Activated CD8-positive, alpha-beta memory T cell treated with anti-CD3 and anti-CD28 coated beads, Interleukin-2, amount 50 U/mL, for 1 hour (primary cell): ENCODE data around the gene RER1.

Experiments used
- DNase-seq: peaks from one replicate; pipeline ENCODE4 v3.0.0-alpha.2; 2020; ENCODE audit errors: extremely low read depth

Gene RER1

DNA sequence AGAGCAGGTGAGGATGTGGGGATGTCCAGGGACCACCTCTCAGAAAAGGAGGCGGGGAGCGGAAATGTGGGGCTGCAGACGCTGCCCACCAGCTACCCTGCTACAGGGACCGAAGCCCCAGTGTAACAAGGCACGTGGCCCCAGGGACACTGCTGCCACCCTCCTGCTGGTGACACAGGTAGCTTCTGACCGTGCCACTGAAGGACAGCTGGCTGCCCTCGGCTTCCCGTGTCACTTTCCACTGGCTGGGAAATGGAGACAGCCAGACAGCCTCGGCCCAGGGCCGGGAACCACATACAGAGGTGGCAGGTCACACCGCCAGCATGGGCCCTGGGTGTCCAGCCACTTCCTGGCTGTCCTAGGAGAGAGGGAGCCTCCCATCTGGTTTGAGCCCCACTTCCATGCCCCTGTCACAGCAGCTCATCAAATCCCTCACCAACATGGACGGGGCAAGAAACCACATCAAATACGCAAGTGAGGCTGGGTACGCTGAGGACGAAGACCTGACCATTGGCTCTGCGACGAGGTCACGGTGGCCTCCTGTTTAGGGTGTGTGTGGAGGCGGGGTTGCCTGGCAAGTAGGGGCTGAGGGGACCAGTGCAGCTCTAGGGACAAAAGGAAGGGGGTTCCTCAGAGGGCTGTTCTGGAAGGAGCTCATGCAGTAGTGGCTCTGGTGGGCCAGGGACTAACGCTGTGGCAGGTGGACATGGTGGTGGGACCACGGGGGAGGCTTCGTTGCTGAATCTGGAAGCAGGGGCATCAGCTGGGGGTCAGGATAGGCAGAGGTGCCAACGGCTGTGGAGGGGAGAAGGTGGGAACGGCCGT lies 15.7 kb downstream of the RER1 start:
- no peak for DNase-seq

DNA sequence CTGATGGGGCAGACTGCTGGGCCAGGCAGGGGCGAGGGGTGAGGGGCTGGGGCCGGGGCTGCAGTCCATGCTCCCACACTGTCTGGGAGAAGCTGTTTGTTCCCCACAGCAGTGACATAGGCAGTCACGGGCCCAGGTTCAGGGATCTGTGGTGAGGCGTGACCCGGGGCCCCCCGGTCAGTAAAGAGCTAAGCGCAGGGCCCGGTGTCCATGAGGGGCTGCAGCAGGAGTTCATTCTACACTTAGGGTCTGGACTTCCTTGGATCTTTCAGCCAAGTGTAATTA lies 16.3 kb downstream of the RER1 start:
- DNase-seq, result no peak

DNA sequence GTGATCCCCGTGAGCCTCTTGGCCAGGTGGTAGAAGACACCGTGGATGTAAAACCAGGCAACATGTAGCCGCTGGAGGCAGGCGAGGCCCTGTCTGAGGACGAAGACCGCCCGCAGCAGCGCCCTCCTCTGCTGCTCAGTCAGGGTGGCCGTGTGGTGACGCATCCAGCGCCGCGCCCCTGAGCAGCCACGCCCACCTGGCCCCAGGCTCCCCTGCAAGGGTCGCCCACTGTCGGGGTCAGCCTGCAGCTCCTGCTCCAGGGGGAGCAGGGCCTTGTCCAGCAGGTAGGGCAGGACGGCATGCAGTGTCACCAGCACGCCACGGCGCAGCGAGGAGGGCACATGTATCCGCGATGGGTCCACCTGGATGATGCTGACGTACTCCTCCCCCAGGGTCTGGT lies 16.8 kb downstream of the RER1 start:
- DNase-seq, result no peak

DNA sequence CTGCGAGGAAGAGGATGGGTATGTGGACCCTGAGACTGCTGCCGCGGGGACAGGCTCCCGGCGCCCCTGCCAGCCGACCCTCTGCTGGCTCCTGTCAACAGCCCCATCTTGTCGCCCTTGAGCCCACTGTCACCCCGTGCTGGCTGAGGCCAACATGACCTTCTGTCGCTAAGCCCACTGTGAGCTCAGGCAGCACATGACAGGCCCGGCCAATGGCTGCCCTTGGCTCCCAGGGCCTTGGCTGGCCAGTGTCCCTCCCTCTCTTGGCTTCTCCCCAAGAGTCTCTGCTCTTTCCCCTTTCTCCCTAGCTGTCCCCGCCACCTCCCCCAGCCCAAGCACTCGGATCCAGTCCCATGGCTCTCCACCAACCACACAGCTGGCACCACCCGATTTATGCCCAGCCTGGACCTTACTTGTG lies 17.2 kb downstream of the RER1 start:
- no peak for DNase-seq

DNA sequence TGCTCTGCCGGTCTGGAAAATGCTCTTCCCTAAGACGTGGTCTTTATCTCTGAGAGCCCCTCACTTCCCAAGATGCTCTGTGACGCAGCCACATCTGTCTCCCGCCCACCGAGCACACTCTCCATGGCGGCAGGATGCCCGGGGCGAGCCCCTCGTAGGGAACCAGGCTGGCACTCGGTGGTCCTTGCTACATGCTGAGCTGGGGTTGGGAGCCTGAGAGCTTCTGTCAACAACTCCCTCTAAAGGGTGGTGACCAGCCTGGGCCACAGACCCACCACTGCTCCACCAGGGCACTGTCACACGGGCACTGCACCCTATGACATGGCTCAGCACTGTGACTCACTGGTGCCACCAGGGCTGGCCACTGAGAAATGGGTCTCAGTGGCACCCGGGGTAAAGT lies 18.1 kb downstream of the RER1 start:
- DNase-seq, result no peak

DNA sequence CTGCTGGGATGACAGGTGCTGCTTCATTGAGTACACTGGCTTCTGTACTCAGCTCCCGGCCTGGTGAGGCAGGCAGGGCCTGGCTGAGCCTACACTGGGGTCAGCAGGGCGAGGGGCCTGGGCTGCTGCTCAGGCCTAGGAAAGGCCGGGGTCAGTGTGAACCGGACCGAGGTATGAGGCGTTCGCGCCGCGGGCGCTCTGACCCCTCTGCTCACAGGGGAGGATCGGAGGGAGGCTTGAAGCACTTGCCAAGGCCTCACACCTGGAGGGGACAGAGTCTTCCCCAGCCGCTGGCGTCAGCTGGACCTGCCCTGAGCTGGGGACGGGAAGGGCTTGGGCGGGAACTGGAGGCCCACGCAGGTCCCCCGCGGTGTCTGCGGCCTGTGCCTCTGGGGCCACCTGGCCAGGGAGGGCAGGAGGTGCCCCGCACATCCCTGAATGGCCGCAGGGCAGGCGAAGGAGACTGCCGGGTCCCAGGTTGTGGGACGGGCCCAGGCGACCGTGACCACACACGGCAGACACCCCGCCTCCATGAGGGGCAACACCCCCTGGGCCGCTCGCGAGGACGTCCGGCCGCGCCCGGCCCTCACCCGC lies 20.3 kb downstream of the RER1 start:
- DNase-seq, result no peak

DNA sequence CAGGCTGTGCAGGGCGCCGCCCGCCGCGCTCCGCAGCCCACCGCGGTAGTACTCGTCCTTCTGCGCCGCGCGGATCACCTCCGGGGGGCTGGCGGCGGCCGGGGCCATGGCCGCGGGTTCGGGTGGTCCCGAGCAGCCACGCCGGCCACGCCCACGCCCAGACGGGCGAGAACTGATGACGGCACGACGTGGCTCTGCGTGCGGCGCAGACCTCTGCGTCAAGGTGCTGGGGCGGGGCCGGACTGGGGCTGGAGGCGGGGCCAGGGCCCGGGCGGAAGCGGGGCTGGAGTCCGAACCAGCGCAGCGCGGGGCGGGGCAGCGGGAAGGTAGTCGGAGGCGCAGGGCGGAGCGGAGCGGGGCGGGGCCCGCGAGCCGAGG lies 20.7 kb downstream of the RER1 start, which contains the start of gene PEX10:
PEX10 (minus strand) TSS at position 170 of the 378 bp plus-strand sequence; CDS start at position 108, 62 bp downstream.
- DNase-seq, result peak; percentile 87

DNA sequence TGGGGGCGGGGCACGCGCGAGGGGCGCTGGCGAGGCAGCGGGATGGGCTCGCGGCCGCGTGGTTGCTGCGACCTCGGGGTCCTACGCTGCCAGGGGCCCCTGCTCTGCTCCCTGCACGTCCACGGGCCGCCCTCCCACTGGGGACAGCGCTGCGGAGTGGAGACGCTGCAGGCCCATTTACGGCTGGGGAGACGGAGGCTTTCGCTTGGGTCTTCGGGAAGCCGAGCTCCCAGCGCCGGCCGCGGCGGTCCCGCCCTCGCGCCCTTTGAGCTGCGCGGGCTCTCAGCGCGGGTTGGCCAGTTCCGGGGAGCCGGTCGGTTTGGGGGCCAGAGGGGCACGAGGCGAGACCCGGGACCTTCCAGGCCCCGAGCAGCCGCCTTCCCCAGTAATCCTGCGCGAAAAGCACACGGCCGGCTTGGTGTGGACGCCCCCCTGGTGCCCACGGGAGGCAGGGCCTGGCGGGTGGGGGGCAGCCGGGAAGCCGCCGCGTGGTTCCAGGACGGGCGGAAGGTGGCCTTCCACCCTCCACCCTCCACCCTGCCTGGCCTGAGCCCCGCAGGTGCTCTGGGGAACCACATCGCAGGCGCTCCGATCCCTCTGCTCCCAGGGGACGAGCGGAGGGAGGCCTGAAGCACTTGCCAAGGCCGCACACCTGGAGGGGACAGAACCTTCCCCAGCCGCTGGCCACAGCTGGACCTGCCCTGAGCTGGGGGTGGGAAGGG lies 21.3 kb downstream of the RER1 start:
- no peak for DNase-seq

DNA sequence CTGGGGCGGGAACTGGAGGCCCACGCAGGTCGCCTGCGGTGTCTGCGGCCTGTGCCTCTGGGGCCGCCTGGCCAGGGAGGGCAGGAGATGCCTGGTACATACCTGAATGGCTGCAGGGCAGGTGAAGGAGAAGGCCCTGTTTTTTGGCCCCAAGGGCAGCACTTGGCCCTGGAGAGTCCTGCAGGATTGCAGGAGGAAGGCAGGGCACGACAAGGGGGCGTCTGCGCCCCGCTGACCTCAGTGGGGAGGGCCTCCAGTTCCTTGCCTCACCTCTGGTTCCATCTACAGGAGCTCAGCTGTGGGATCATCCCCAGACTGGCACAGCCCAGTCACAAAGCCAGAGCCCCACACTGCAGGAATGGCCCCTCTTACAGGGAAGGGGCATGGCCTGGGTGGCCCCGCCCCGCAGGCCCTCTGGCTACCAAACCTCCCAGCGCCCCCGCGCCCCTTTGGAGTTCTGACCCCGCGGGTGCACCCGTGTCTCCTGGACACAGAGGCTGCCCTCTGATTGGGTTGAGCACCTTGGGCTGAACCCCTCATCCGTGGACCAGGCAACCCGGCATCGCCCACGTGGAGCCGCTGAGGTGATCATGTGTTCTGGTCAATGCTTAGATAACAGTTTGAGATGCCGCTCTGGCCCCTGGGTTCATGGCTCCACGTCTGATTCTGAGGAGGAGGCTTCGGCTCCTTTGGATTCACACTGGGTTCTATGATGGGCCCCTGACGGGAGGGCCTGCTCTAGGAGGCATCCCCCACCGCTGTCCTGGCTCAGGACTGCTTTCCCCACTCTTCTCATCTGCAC lies 22.1 kb downstream of the RER1 start:
- no peak for DNase-seq

DNA sequence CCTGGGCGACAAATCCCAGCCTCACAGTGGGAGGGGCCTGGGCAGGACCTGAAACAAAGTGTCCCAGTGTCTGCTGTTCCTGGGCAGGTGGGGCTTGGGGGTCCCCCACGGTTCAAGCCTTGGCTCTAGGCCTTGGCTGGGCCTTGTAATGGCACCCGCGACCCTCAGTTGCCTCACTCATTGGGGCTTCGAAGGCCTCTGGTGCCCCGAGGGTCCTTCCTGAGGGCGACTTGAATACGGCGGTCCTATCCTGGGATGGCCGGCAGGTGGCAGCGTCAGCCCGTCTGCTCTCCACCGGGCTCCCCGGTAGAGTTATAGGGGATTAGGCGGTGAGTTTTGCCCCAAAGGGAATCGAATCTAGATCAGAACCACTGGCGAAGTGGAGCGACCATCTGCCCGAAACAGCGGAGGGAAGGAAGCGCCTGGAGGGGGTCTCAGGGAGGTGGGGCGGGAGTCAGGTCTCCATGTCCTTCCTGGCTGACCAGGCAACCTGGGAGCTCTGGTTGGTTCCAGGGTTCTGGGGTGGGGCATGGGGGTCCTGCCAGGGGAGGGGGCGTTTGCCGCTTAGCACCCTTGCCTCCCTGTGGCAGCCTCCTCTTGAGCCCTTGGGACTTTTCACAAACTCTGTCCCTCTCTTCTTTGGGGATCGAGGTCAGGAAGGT lies 22.8 kb downstream of the RER1 start:
- no peak for DNase-seq

DNA sequence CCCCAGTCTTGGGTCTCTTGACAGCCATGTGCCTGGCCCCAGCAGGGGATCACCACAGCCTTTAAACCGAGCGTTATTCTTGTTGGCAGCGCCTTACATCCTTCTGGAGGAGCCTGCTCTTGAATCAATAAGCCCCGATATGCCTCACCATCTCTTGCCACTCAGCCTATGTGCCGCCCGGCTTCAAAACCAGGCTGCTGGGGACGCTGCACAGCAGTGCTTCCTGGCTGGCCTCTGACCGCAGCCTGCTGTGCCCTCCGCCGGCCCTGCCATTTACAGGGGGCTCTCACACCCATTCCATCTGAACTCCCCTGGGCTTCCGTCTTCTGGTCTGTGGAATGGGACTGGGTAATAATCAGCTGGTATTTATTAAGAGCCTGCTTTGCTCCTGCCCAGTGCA lies 23.7 kb downstream of the RER1 start:
- DNase-seq, result no peak

DNA sequence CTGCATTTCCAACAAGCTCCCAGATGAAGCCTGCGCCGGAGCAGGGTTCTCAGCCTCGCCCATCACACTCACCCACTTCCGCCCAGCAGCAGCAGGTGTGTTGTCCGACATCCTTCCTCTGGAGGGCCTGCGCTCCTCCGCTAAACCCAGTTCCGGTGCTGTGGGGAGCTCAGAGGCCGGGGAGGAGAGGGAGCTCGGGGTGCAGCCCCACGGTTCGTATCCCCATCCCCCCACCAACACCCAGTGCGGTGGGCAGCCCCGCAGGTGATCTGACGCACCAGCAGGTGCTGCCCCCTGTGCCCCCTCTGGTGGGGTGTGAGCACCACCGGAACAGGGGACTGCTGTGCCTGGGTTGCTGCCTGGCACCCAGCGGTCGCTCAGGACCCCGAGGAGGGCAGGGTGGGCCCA lies 24.2 kb downstream of the RER1 start:
- DNase-seq, result no peak

DNA sequence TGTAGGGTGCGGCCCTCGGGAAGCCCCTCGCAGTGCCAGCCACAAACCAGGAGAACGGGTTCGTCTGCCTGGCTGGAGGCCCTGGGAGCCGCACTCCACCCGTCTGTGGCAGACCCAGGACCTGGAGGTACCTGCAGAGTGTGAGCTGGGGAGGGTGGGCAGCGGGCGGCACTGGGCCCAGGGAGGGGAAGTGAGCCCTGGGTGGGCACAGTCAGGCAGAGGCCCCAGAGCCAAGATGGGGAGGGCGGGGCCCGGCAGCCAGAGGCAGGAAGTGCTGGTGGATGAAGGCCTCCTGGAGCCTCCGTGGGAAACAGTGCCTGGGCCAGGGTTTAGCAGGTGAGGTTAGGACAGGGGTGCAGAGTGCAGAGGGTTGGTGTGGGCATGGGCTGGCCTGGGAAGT lies 24.8 kb downstream of the RER1 start:
- no peak for DNase-seq

DNA sequence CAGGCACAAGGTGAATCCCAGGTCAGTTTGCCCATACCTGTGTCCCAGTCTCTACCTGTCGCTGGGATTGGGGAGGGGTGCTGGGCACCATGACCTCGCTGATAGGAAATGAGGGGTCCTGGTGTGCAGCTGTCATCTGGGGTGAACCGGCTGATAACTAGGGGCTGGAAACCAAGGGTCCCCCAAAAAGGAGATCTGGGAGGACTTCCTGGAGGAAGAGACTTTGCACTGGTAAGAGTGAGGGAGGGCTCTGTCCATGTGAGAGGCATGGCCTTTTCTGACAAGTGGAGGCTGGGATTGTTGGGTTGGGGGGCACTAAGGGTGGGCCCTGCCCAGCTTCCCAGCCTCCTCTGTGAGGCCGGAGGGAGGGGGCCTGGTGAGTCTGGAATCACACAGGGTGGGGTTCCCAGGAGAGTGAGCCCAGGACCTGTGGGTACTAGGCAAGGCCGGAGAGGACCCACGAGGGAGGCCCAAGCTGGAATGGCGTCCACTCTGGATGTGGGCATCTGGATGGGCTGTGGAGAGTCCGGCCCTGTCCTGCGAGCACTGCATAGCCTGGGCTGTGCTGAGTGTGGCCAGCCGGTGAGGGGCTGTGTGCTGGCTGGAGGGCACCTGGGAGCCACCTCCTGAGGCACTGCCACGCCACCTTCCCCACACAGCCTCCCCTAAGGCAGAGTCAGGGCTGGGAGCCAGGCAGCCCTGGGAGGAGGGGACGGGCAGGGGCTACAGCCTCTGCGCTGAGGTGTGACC lies 25.6 kb downstream of the RER1 start:
- no peak for DNase-seq

DNA sequence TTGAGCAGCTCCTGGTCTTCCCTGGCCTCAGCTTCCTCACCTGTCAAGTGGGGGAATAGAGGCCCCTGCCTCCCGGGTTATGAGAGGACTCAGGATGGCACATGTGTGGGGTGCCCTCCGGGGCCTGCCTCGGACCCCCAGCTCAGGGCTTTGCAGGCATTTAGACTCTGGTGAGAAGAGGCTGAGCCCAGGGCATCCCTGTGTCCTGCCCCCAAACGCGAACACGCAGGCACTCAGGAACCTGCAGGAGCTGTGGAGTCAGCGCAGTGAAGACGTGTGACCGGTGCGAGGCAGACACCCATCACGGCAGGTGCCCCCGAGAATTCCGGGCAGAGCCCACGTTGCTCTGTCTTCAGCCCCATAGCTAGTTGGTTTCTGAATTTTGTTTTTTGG lies 26.2 kb downstream of the RER1 start:
- DNase-seq, result no peak

DNA sequence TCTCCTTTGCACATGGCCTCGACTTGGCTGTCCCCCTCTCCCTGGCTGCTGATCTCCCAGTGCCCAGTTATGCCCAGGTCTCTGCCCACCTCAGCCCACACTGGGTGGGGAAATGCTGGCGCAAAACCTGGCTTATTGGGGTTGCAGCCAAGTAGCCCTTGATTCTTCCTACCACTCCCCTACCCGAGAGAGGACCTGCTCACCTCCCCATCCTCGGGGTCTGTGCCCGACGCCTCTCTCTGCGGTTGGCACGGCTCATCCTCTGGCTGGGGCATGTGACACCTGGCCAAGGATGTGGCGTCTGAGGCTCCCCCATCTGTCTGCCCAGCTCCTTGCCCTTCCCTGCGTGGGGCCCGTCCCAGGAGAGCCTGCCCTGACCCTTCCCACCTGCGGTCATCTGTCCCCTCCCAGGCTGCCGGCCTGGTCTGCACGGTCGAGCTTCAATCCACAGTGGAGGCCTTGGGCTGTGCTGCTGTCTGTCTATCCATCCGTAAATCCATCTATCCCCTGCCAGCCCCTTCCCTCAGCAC lies 27.2 kb downstream of the RER1 start:
- no peak for DNase-seq

DNA sequence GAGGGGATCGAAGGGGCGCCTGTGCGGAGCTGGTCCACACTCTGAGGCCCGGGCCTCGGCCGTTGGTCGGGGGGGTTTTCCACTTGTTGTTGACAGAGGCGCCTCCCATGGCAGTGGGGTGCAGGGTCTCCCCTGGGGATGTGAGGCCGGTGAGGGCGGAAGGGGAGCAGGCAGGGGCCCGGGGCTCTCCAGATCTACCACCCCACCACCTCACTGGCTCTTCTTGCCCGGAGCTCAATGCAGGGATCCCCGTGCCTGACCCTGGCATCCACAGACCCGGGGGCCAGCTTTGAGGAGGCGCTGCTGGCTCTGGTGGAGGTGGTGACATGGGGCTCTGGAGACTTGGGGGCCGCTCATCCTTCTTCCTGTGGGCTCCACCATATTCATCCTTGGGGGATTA lies 27.8 kb downstream of the RER1 start:
- no peak for DNase-seq

DNA sequence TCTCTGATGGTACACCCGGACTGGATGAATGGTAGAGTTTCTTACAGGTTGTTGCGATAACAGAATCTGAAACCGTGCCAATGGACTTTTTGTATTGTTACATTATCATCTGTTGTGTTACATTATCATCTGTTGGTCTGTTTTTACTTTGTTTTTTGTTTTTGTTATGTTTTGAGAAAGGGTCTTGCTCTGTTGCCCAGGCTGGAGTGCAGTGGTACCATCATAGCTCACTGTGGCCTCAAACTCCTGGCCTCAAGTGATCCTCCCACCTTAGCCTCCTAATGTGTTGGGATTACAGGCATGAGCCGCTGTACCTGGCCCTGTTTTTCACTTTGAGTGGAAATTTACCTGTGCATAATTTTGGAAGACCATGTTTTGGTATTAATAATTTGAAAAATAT lies 30.9 kb downstream of the RER1 start:
- DNase-seq, result no peak

DNA sequence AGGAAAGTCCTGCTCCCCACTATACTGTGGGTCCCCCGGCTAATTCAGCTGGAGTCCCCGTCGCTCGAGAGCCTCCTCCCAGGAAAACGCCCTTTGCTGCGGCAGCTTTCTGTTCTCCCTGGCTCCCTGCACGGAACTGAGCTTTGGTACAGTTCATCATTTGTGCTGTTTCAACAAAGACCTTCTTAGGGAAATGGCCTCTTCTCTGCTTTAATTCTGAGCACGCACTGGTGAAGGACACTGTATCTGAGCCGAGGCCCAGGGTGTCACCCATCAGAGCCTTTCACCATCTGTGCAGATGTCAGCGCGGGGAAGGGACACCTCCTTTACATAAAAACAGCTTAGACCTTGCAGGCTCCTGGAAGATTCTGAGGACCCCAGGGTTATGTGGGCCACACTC lies 34.3 kb downstream of the RER1 start:
- no peak for DNase-seq

DNA sequence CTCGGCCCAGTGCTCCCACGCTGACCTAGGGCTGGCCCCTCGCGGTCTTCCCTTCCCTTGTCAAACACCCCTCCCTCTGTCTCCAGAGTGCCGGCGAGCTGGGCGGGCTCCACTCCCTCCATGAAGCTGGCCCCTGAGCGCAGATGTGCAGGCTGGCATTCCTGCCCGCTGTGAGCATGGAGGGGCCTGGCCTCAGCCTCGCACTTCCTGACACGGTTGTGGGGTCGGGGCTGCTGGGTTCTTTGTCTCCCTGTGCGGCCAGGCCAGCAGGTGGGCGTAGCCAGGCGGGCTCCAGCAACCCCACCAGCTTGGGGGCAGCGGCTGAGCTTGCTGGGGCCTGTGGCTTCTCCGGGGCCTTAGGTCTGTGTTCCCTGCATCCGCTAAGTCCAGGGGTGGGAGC lies 34.9 kb downstream of the RER1 start:
- DNase-seq, result no peak

DNA sequence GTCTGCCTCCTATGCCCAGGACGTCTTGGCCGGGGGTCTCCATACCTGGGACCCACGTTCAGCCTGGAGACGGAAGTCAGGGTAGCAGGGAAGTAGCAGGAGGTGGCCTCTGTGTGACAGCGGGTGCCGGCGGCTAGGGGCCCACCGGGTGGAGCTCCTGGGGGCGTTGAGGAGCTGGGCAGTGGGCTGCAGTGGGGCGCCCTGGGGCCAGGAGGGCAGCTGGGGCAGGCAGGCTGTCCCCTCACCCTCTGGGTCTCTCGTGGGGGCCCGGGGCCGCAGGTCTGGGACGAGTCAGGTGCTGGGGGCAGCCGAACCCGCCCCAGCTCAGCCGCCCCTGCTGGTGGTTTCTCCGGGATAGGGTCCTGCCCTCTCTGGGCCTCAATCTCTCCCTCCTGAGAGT lies 35.4 kb downstream of the RER1 start:
- DNase-seq, result no peak
